Measurements from ENCODE around the gene TSPAN10. TPM values are rescaled to one million over a fixed set of nuclear protein-coding genes. Genes with fewer than 3 reads are reported as not detected.
A peak's percentile ranks its signal among the peaks of the same experiment; 100 is the strongest.

The TSPAN10 gene
- polyA plus RNA-seq, 10 donors: 0.49 to 1.4 (median 0.92) TPM

DNA sequence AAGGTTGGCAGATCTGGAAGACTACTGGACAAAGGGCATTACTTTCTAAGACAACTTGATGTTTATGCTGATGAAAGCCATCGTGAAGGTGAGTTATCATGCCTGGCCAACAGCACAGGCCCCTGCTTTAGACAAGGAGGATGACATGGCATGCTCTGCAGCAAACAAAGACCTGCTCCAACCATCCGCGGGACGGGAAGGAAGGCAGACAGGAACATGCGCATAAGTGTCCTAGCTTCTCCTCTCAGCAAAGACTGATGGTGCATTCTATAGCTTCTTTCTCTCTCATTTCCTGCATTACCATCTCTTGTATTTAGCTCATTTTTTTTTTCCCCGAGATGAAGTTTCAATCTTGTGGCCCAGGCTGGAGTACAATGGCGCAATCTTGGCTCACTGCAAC lies 5.5 kb upstream of the TSPAN10 start:
- DNase-seq: no peak

DNA sequence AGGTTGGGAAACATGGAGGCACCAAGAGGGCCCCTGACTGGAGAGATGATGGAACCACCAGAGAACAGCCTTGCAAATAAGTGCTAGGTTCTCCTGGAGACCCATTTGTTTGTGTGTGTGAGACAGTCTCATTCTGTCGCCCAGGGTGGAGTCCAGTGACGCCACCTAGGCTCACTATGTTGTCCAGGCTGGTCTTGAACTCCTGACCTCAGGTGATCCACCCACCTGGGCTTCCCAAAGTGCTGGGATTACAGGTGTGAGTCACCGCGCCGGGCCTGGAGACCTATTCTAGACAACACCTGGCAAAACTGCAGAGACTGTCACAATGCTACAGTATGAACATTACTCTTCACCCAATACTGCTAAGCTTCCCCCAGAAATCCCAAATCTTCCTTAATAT lies 1.6 kb upstream of the TSPAN10 start:
- DNase-seq: no peak

DNA sequence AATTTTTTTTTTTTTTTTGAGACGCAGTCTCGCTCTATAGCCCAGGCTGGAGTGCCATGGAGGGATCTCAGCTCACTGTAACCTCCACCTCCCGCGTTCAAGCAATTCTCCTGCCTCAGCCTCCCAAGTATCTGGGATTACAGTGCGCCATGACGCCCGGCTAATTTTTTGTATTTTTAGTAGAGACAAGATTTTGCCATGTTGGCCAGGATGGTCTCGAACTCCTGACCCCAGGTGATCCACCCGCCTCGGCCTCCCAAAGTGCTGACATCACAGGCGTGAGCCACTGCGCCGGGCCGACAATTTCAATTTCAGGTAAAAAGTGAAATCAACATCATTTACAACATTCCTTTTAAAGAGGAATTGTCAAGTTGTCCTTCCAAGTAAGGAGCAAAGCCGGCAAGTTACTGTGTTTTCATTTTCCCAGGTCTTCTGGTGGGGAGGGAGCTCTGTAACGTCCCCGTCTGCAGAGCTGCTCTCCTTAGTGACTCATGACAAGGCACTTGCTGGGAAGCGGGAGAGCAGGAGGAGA lies 957 bp upstream of the TSPAN10 start:
- no peak for DNase-seq

DNA sequence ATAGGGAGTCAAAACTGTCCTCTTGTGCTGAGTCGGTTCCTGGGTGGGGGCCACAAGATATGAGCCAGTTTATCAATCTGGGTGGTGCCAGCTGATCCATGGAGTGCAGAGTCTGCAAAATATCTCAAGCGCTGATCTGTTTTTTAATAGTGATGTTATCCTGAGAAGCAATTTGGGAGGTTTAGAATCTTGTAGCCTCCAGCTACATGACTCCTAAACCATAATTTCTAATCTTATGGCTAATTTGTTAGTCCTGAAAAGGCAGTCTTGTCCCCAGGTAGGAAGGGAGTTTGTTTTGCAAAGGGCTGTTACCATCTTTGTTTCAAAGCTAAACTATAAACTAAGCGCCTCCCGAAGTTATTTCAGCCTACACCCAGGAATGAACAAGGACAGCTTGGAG lies 1.7 kb downstream of the TSPAN10 start:
- no peak for DNase-seq

DNA sequence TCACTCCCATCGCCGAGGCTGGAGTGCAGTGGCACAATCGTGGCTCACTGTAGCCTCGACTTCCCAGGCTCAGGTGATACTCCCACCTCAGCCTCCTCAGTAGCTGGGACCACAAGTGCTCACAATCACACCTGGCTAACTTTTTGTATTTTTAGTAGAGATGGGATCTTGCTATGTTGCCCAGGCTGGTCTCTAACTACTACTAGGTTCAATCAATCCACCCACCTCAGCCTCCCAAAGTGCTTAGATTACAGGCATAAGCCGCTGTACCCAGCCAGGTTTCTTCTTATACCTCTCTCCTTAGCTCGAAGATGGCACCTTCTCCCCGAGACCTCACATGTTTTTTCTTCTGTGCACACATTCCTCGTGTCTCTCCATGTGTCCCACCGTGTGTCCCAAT lies 3.0 kb downstream of the TSPAN10 start:
- no peak for DNase-seq

DNA sequence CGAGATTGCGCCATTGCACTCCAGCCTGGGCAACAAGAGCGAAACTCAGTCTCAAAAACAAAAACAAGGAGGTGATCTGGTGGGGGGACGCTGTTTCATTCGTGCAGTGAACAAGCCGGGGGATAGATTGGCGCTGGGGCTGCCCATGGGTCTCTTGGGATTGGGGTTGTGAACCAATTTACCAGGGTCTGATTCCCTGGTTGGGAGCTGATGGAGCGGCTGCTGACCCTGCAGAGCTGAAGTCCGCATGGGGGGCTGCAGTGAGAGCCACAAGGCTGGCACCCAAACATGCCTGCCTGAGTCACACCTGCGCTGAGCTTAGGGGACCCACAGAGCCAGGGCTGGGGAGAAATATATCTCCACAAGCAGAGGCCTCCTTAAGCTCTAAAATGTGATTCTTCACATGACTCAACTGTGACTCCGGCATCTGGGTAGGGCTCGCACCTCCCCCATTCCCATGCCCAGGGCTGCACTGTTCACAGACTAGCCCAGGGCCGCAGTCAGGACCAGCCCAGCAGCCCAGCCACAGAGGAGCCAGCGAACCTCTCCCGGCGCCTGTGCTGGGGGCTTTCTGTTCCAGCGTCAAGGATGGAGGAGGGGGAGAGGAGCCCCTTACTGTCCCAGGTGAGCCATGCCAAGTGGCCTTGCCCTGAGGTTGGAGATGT lies 5.0 kb downstream of the TSPAN10 start:
- DNase-seq: no peak

DNA sequence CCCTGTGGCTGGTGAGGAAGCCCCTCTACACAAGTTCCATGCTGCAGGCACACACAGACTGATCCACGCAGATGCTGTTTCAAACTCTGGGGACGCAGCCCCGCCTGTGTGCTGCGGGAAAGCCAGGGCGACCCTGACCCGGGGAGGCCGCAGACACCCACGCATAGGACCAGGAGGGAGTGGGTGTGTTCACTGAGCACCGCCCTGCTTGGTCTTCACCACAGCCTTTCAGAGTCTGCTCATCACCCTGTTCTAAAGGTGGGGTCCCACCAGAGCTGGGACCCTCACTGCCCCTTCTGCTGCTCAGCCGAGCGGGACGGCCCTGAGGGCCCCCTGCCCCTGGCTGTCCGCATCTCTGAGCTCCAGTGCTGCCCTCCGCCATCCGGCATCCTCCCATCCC lies 7.5 kb downstream of the TSPAN10 start:
- DNase-seq: no peak

DNA sequence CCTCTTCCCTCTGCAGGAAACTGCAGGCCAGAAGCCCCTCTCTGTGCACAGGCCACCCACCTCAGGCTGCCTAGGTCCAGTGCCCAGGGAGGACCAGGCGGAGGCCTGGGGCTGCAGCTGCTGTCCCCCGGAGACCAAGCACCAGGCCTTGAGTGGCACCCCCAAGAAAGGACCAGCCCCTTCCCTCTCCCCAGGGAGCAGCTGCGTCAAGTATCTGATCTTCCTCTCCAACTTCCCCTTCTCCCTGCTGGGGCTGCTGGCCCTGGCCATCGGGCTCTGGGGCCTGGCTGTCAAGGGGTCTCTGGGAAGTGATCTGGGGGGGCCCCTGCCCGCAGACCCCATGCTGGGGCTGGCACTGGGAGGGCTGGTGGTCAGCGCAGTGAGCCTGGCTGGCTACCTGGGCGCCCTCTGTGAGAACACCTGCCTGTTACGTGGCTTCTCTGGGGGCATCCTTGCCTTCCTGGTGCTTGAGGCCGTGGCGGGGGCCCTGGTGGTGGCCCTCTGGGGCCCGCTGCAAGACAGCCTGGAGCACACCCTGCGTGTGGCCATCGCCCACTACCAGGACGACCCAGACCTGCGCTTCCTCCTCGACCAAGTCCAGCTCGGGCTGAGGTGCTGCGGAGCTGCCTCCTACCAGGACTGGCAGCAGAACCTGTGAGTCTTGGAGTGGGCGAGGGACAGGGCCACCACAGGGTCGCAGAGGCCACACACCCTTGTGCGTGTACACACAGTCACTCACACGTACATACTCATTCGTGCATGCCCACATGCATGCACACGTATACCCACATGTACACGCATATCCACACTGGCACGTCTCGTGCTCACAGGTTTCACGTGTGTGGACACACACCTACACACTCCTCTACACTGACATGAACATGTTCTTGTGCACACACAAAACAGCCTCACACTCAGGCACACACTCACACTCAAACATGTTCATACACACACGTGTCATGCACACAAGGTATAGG lies 8.3 kb downstream of the TSPAN10 start:
- DNase-seq: no peak

DNA sequence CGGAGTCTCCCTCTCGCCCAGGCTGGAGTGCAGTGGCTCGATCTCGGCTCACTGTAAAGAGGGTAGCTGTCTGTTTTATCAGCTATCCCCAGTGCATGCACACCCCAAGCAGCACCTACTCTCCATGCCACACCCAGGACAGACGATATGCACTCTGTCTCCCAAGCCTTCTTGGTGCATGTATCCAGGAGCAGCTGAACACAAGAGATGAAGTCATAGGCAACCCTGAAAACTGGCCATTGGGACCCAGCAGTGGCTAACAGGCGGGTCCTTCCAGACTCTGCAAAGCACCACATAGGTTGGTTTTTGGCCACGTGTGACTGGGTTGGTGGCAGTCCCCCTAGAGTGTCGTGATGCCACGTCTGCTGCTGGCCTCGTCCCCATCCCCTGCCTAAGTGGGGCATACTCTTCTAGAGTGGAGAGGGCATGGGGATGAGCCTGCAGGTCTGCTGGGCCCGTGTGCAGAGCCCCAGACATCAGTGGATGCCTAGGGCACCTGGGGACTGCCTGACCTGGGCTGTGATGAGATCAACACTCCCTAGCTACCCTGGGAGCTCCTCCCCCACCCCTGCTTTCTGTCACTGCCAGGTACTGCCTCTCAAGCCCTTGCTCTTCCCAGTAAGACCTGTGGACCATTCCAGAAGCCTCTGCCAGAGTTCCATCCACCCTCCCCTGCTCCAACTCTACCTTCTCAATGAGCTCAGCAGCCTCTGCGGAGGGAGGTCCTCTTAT lies 10.0 kb downstream of the TSPAN10 start:
- DNase-seq: no peak

DNA sequence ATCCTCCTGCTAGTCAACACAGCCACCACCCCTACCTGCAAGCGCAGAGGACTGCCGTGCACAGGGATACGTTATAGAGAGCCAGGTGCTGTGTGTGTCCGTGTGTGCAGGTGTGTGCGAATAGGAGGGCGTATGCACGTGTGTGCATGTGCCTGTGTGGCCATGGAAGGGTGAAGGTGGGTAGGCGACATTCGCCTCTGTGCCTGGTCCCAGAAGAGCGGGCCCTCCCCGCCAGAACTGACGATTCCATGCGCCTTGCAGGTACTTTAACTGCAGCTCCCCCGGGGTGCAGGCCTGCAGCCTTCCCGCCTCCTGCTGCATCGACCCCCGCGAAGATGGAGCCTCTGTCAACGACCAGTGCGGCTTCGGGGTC lies 10.6 kb downstream of the TSPAN10 start:
- no peak for DNase-seq

DNA sequence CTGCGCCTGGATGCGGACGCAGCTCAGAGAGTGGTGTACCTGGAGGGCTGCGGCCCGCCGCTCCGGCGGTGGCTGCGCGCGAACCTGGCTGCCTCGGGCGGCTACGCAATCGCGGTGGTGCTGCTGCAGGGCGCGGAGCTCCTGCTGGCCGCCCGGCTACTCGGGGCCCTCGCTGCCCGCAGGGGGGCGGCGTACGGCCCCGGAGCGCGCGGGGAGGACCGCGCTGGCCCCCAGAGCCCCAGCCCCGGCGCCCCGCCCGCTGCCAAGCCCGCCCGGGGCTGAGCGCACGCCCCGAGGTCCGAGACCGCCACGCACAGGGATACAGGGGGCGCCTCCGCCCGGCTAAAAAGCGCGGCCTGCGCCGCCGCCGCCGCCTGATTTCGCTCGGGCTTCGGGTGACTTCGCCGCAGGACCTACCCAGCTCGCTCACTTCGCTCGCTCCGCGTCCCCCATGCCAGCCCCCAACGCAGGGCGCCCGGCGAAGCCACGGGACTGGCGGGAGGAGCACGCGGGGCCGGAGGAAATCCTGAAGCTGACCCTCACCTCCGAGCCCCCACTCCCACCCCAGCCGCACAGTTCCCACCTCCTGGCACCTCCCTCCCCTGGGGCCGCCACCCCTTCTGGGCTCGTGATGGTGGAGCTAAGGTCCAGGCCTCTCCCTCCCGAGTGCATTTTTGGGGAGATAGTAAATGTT lies 11.2 kb downstream of the TSPAN10 start:
- no peak for DNase-seq

DNA sequence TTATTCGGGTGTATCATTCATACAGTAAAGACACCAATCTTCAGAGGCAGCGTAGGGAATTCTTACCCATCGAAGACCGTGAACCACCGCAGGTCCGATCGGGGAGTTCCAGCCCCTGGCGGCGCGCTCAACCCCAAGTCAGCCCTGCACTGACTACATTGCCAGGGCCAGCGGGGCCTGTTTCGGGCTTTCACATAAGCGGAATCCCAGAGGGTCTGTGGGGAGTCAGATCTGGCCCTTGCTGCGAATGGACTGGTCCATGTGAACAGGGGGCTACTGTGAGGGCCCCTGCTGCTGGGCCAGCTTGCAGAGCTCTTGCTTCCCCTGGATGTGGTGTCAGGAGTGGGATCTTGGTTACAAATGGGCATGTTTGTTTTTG lies 11.7 kb downstream of the TSPAN10 start:
- DNase-seq: no peak

DNA sequence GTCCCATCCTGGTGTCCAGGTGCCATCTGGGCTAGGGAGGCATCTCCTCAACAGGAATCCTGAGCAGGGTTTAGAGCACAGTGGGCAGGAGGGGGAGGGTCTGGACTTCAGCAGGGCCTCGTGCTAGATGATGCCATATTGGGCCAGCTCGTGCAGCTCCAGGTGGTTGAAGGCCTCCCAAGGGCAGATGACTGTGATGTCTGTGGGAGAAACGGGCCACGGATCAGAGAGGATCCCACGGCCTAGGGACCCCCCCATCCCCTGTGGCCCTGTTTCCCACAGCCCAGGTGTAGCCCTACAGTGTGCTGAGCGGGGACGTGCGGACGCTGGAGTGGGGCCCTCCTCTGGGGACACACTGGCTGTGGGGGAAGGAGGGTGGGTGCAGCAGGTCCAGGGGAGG lies 14.0 kb downstream of the TSPAN10 start:
- DNase-seq: no peak

DNA sequence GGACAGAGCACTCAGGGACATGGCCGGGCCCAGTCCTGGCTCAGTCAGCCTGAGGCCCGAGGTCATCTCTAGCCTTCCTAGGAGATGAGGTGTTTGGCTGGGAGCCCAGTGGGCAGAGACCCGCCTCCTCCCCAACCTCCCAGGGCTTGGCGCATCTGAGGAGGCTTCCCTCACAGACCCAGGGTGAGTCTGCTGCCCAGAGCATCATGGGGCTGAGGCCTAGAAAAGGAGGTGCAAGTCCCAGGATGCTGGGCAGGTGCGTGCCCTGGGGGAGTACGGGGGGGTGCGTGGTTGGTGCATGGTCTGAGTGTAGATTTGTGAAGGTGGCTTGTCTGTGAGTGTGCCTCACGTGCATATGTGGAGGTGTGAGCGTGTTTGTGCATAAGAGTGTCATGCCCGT lies 14.7 kb downstream of the TSPAN10 start:
- DNase-seq: no peak

DNA sequence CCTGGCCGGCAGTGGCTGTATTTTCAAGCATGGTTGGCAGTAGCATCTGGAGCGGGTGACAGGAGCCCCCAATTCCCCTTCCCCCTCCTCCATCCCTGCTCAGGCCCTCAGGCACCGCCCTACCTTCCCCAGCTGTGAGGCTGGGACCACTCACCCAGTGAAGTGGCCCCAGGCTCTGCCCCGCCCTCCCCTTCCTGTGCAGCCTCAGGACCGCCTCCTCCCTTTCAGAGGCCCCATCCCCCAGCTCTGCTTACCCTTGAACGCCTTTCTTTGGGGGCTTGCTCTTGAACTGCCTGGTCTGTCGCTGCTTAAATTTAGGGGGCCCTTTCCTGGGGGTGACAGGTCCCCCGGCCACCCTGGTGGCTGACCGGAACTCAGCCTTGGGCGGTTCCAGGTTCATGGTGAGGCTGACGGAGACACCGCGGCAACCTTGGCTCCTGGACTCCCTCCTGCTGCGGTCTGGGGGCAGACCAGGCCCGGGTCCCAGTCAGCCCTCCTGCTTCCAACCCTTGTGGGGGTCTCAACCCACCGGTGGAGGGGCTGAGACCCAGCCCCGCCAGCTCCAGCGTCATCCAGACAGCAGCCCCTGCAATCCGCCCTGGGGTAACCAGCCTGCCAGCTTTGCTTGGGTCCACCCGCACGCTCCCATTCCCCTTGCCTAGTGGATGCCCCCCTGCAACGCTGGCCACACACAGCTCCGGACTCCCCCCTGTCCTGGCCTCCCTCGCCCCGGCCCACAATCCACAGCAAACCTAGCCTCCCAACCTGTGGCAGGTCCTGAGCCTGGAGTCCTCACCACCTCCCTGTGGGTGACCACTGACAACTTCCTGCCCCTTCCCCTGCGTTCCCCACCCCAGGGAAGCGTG lies 16.1 kb downstream of the TSPAN10 start:
- DNase-seq: peak in 1 of 3 donors; percentile 32

DNA sequence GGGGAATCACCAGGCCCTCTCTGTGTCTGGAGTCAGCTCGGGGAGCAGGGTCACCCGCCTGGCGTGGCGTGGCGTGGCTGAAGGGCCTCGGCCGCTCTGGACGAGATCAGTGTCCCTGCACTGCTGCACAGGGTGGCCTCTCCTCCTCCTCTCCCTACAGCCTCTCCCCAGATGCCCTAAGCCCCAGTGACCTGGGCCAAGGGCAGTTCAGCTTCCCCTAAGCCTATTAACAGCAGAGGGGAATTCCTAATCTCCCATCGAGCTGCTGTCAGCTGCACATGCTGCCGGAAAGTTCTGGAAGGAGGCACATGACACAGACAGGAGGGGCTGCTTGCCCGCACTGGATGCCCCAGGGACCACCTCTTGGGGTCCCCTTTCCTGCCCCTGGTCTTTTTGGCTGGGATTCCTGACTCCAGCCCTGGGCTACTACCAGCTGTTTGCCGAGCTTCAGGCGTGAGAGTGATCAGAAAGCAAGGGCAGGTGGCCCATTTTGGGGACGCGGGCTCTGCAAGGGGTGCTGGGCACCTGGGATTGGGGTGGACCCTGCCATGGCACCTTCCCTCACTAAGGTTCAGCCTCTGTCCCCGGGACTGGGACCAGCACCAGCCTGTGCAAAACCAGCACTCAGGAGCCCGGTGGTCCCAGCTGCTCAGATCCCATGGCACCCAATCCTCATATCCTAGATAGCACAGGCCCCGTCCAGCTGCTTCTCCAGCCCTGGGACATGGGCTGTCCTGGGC lies 18.6 kb downstream of the TSPAN10 start:
- DNase-seq: no peak

DNA sequence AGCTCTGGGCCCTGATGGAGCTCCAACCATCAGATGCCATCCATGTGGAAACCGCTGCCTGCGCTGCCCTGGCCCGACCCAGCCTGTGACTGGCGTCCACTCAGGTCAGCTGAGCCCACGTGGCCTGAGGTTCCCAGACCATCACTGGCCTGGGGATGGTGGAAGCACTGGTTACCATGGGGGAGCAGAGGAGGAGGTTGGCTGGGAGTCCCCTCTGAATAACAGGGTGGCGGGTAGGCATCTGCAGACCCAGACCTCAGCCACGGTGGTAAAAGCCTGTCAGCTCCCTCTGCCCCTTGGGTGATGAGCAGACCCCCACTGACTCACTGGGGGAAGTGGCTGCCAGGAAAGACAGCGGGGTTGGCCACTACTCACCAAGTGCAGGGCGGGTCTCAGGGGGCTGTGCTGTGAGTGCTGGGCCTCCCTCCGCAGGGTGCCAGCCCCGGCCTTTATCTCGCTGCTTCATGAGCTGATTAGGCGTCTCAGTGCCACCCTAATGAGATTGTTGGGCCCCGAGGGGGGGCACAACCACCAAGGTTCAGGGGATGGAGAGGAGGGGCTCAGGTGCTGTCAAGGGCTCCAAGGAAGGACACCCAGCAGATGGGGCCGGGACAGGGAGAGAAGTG lies 19.2 kb downstream of the TSPAN10 start, which contains the start of gene PDE6G:
Gene PDE6G (minus strand): TSS at position 425 of the 626 bp plus-strand sequence. CDS start 3,237 bp downstream, outside the sequence.
- no peak for DNase-seq

DNA sequence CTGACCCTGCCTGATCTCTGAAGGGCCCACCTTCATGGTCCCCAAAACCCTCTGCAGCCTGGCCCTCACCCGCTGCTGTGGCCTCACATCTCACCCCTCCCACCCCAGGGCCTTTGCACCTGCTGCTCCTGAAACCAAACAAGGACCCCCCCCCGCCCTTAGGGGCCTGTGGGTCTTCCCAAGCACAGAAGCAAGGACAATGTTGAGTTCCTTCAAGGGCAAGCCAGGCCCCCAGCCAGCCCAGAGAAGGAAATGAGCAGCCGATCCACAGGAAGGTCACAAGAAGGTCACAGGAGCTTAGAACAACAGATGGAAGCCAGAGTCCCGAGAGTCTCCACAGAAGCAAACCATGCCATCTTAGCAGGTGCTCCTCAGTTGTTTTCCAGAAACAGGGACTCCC lies 19.8 kb downstream of the TSPAN10 start:
- peak in 1 of 3 donors; percentile 24 for DNase-seq

DNA sequence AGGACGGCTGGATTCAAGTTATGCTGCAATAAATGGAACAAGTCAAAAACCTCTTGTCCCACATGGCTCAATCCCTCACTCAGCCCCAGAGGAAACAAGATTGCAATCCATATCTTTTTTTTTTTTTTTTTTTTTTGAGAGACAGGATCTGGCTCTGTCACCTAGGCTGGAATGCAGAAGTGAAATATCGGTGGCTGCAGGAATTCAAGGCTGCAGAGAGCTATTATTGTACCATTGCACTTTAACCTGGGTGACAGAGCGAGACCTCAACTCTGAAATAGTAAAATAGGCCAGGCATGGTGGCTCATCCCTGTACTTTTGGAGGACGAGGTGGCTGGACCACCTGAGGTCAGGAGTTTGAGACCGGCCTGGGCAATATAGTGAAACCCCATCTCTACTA lies 22.0 kb downstream of the TSPAN10 start:
- no peak for DNase-seq

All from muscle of back (tissue), 11 donors.